Glutamatergic neuron (in vitro differentiated cells): Measurements from ENCODE around the gene KCTD17. TPM values are rescaled to one million over a fixed set of nuclear protein-coding genes. Genes with fewer than 3 reads are reported as not detected.
A peak's percentile ranks its signal among the peaks of the same experiment; 100 is the strongest.

Experiments
- DNase-seq: peaks from one replicate; pipeline ENCODE4 v3.0.0; 2022
- H3K27ac Mint-ChIP-seq: one replicate; pipeline ENCODE4 v1.8.0; 2020; ENCODE audit warnings: mild to moderate bottlenecking, mixed read lengths, inconsistent platforms; ENCODE audit not compliant: unreplicated experiment
- H3K27me3 Mint-ChIP-seq: one replicate; pipeline ENCODE4 v1.8.0; 2020; ENCODE audit warnings: mild to moderate bottlenecking, moderate library complexity, mixed read lengths, inconsistent platforms; ENCODE audit not compliant: unreplicated experiment
- H3K36me3 Mint-ChIP-seq: one replicate; pipeline ENCODE4 v1.8.0; 2020; ENCODE audit warnings: mild to moderate bottlenecking, mixed read lengths, inconsistent platforms; ENCODE audit not compliant: unreplicated experiment
- H3K4me1 Mint-ChIP-seq: one replicate; pipeline ENCODE4 v1.8.0; 2020; ENCODE audit warnings: mild to moderate bottlenecking, low read depth, mixed read lengths, inconsistent platforms; ENCODE audit not compliant: unreplicated experiment
- H3K4me3 Mint-ChIP-seq: one replicate; pipeline ENCODE4 v1.8.0; 2020; ENCODE audit warnings: mild to moderate bottlenecking, mixed read lengths, inconsistent platforms; ENCODE audit not compliant: unreplicated experiment
- H3K9me3 Mint-ChIP-seq: one replicate; pipeline ENCODE4 v1.8.0; 2020; ENCODE audit warnings: mild to moderate bottlenecking, moderate library complexity, mixed read lengths, inconsistent platforms; ENCODE audit not compliant: unreplicated experiment
- CTCF ChIP-seq: fragments of 200-600 bp; sonication (generic); IDR thresholded peaks from one replicate; pipeline ENCODE4 v1.5.0; 2021; ENCODE audit not compliant: partially characterized antibody, unreplicated experiment
- total RNA-seq: library from RNA; stranded (reverse); fragmentation: NEBNext Ultra II Directional; extraction: Animal tissue kit (Norgen Biotek cat#: 25700); gene quantifications from one replicate; pipeline ENCODE4 v1.2.1, GENCODE V29; 2021; ENCODE audit not compliant: unreplicated experiment

KCTD17 gene
- total RNA-seq, 1 donor from 2014 or later, result 137 TPM

GRCh38 chr22:37017356-37017755 is 34.2 kb upstream of the KCTD17 start:
- Mint-ChIP-seq H3K4me1 (peaks cover 9% of the 10 kb centered on the region), H3K4me3 (no peak overlapping the region), H3K27me3 (peaks cover 2% of the 10 kb centered on the region), H3K36me3 (no peaks in the 10 kb centered on the region), H3K9me3 (peaks cover 6% of the 10 kb centered on the region), H3K27ac (no peak overlapping the region)
- no peak for TF ChIP-seq CTCF
- DNase-seq, result no peak

DNA sequence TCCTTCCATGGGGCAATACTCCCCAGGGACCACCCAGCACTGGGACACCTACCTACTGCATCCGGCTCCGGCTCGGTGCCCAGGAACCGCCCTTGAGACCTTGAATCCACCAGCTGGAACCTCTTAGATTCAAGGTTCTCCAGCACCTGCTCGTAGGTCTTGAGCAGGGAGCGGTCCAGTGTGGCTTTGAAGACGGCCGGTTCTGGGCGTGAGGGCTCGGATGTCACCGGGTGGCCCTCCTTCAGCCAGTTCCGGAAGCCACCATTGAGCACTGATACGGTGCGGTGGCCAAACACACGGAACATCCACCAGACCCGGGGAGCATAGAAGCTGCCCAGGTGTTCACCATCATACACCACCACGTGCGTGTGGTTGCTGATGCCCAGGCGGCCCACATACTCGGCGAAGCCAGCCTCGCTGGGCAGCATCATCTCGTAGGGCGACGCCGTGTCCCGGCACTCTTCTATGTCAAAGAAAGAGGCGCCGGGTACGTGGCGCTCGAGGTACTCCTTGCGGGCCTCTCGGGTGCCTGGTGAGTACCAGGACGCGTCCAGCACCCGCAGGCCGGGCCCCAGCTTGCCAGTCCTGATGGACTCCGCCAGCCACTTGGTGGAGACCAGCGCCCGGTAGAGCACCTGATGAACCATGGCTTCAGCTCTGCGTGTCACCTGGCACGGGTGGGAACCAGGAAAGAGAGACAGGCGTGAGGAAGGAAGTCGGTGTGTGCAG is 33.3 kb upstream of the KCTD17 start:
- Mint-ChIP-seq H3K4me3 (peak overlapping the region; percentile 91), H3K27ac (peak overlapping the region; percentile 73), H3K36me3 (no peaks in the 10 kb centered on the region), H3K4me1 (peaks cover 9% of the 10 kb centered on the region), H3K9me3 (peaks cover 6% of the 10 kb centered on the region), H3K27me3 (peaks cover 2% of the 10 kb centered on the region)
- no peak for TF ChIP-seq CTCF
- no peak for DNase-seq

- Mint-ChIP-seq H3K9me3 (peaks cover 5% of the 10 kb centered on the region), H3K27ac (peak overlapping the region; percentile 73), H3K4me1 (peaks cover 9% of the 10 kb centered on the region), H3K36me3 (no peaks in the 10 kb centered on the region), H3K27me3 (peaks cover 2% of the 10 kb centered on the region), H3K4me3 (peak overlapping the region; percentile 91)
- no peak for TF ChIP-seq CTCF
- peak; percentile 49 for DNase-seq
Measured at GRCh38 chr22:37018815-37019308, 32.7 kb upstream of the KCTD17 start.

DNA sequence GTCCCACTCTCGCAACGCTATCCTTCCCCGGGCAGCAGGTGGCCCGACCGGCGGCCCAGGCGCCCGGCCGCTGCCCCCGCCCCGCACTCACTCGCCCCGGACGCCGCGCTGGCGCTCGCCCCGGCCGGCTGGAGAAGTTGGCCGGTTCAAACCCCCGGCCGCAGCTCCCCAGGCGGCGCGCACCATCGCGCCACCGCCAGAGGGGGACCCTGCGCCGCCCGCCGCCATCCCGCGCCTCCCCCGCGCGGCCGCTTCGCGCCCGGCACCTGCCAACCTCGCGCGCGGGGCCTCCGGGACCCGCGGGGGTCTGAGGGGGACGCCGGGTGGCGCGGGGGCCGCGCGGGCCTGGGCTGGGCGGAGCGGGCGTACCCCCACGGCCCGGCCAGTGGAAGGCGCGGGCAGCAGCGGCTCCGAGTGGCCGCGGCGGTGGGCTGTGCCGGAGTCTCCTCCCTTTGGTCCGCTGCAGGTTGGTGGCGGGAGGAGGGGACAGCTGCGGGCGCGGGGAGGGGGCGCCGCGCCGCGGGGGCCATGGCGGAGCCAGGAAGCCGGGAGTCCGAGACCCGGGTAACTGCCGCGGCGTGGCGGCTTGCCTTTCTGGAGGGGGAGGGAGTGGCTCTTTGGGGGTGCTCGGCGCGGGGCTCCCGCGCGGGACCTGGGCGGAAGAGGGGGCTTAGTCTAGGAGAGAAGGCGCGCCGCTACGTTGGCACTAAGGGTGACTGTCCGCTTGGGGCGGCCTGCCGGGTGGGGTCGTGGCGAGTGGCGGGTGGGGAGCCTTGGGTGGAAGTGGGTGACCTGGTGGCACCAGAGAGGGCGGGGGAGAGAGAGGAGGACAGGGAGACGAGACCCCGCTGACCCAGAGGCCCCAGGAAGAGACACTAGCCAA is 32.0 kb upstream of the KCTD17 start, which contains the start of the genes MPST and TST:
Gene MPST (plus strand): TSS at position 434 of the 883 bp plus-strand sequence. CDS start 95 bp downstream, at position 529.
Gene TST (minus strand): TSS at position 139 of the 883 bp plus-strand sequence. CDS start 715 bp downstream, outside the sequence.
- H3K9me3 Mint-ChIP-seq, result peaks cover 5% of the 10 kb centered on the region
- H3K27me3 Mint-ChIP-seq, result no peaks in the 10 kb centered on the region
- no peak for TF ChIP-seq CTCF
- peak; percentile 78 for DNase-seq
- peak within 1 kb of the TSS; percentile 94 for H3K27ac Mint-ChIP-seq
- peaks cover 9% of the 10 kb centered on the region for H3K4me1 Mint-ChIP-seq
- no peaks in the 10 kb centered on the region for H3K36me3 Mint-ChIP-seq
- peak within 1 kb of the TSS; percentile 92 for H3K4me3 Mint-ChIP-seq
